ENCODE measurements around the gene PRMT1.

Gene PRMT1

GRCh38 chr19:49730166-49730565 is 53.1 kb downstream of the PRMT1 start:
- no peak for DNase-seq

All from NCI-H510A (cell line).